Hepatocyte (in vitro differentiated cells): ENCODE results near the gene APC.

ENCODE experiments used
- EZH2 ChIP-seq: fragments of 200-600 bp; sonication (generic); IDR thresholded peaks from 2 replicates; pipeline ENCODE4 v1.6.1; 2016; ENCODE audit warnings: antibody characterized with exemption, mild to moderate bottlenecking, borderline replicate concordance
- TF ChIP-seq, protein P1 (sequence below): fragments of 200-600 bp; sonication (generic); IDR thresholded peaks from 2 replicates; pipeline ENCODE4 v1.5.1; 2016; ENCODE audit warnings: antibody characterized with exemption, mild to moderate bottlenecking; ENCODE audit not compliant: poor library complexity

- TF ChIP-seq, protein P1, sequence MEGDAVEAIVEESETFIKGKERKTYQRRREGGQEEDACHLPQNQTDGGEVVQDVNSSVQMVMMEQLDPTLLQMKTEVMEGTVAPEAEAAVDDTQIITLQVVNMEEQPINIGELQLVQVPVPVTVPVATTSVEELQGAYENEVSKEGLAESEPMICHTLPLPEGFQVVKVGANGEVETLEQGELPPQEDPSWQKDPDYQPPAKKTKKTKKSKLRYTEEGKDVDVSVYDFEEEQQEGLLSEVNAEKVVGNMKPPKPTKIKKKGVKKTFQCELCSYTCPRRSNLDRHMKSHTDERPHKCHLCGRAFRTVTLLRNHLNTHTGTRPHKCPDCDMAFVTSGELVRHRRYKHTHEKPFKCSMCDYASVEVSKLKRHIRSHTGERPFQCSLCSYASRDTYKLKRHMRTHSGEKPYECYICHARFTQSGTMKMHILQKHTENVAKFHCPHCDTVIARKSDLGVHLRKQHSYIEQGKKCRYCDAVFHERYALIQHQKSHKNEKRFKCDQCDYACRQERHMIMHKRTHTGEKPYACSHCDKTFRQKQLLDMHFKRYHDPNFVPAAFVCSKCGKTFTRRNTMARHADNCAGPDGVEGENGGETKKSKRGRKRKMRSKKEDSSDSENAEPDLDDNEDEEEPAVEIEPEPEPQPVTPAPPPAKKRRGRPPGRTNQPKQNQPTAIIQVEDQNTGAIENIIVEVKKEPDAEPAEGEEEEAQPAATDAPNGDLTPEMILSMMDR: no peak
- no peak for TF ChIP-seq EZH2
Observed at GRCh38 chr5:112779531-112779930, 41.8 kb downstream of the APC start.
